Type B pancreatic cell (in vitro differentiated cells): ENCODE measurements around the gene DALRD3. TPM values are rescaled to one million over a fixed set of nuclear protein-coding genes. Genes with fewer than 3 reads are reported as not detected.

Experiments used
- DNase-seq: peaks from one replicate; pipeline ENCODE4 v3.0.0; 2021; ENCODE audit warnings: mixed read lengths; ENCODE audit not compliant: unreplicated experiment; ENCODE audit errors: extremely low spot score
- H3K27ac Mint-ChIP-seq: 2 replicates; pipeline ENCODE4 v1.8.0; 2021; ENCODE audit warnings: mild to moderate bottlenecking, mixed read lengths
- H3K27me3 Mint-ChIP-seq: 2 replicates; pipeline ENCODE4 v1.8.0; 2021; ENCODE audit warnings: mixed read lengths
- H3K36me3 Mint-ChIP-seq: 2 replicates; pipeline ENCODE4 v1.8.0; 2021; ENCODE audit warnings: mixed read lengths
- H3K4me1 Mint-ChIP-seq: one replicate; pipeline ENCODE4 v1.8.0; 2021; ENCODE audit warnings: mixed read lengths; ENCODE audit not compliant: unreplicated experiment
- H3K4me3 Mint-ChIP-seq: 2 replicates; pipeline ENCODE4 v1.8.0; 2021; ENCODE audit warnings: mild to moderate bottlenecking, mixed read lengths
- H3K9me3 Mint-ChIP-seq: 2 replicates; pipeline ENCODE4 v1.8.0; 2021; ENCODE audit warnings: mixed read lengths
- CTCF ChIP-seq: fragments of 200-600 bp; sonication (generic); conservative IDR thresholded peaks from 2 replicates; pipeline ENCODE4 v1.5.0; 2021; ENCODE audit warnings: antibody characterized with exemption, mild to moderate bottlenecking
- total RNA-seq: library from RNA; stranded (reverse); gene quantifications from 2 replicates; pipeline ENCODE4 v1.2.1, GENCODE V29; 2021; ENCODE audit warnings: low replicate concordance

DALRD3 gene
- total RNA-seq, 1 donor from 2014 or later: 36.0 TPM

GRCh38 chr3:49016414-49017228 lies 1.8 kb downstream of the DALRD3 start:
- peaks cover 6% of the 10 kb centered on the region for H3K36me3 Mint-ChIP-seq
- peak overlapping the region; percentile 88 for H3K27ac Mint-ChIP-seq
- no peak for DNase-seq
- no peak for TF ChIP-seq CTCF
- H3K4me1 Mint-ChIP-seq: peaks cover 4% of the 10 kb centered on the region
- no peaks in the 10 kb centered on the region for H3K9me3 Mint-ChIP-seq
- no peaks in the 10 kb centered on the region for H3K27me3 Mint-ChIP-seq
- peak overlapping the region; percentile 92 for H3K4me3 Mint-ChIP-seq

GRCh38 chr3:49015765-49016164 lies 2.6 kb downstream of the DALRD3 start:
- Mint-ChIP-seq H3K36me3 (peaks cover 6% of the 10 kb centered on the region), H3K27me3 (no peaks in the 10 kb centered on the region), H3K9me3 (no peaks in the 10 kb centered on the region), H3K27ac (peak overlapping the region; percentile 62), H3K4me1 (peaks cover 4% of the 10 kb centered on the region), H3K4me3 (peak overlapping the region; percentile 68)
- DNase-seq: no peak
- no peak for TF ChIP-seq CTCF

DNA sequence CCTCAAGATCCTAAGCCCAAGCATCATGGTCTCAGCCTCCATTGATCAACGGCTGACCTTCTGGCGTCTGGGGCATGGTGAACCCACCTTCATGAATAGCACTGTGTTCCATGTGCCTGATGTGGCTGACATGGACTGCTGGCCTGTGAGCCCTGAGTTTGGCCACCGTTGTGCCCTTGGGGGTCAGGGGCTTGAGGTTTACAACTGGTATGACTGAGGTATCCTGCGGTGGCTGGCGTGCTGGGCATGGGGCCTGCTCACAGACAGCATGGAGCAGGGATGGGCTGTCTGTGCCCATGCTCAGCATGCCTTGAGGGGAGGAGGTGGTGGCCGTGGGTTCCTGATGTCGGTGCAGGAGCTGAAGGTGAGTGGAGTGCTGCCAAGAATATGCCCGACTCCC lies 3.3 kb downstream of the DALRD3 start:
- H3K36me3 Mint-ChIP-seq: peaks cover 6% of the 10 kb centered on the region
- no peak for TF ChIP-seq CTCF
- H3K4me1 Mint-ChIP-seq: peaks cover 4% of the 10 kb centered on the region
- no peaks in the 10 kb centered on the region for H3K27me3 Mint-ChIP-seq
- no peaks in the 10 kb centered on the region for H3K9me3 Mint-ChIP-seq
- H3K4me3 Mint-ChIP-seq: peak overlapping the region; percentile 52
- H3K27ac Mint-ChIP-seq: peak overlapping the region; percentile 62
- no peak for DNase-seq

DNA sequence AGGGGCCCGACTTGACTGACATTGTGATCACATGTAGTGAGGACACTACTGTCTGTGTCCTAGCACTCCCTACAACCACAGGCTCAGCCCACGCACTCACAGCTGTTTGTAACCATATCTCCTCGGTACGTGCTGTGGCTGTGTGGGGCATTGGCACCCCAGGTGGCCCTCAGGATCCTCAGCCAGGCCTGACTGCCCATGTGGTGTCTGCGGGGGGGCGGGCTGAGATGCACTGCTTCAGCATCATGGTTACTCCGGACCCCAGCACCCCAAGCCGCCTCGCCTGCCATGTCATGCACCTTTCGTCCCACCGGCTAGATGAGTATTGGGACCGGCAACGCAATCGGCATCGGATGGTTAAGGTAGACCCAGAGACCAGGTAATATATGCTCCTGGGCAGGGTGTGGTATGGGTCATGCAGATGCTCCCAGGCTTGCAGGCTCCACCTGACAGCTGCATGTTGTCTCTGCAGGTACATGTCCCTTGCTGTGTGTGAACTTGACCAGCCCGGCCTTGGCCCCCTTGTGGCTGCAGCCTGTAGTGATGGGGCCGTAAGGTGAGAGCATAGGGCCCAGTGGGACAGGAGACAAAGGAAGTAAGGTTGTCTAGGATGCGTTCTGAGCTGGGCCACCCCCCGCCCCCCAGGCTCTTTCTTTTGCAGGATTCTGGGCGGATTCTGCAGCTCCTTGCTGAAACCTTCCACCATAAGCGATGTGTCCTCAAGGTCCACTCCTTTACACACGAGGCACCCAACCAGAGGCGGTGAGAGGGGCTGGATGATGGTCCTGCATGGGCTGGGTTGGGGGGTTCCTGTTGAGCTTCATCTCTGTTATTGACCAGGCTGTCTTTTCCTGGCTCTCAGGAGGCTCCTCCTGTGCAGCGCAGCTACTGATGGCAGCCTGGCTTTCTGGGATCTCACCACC lies 4.4 kb downstream of the DALRD3 start:
- no peaks in the 10 kb centered on the region for H3K27me3 Mint-ChIP-seq
- H3K36me3 Mint-ChIP-seq: peaks cover 6% of the 10 kb centered on the region
- DNase-seq: no peak
- no peak overlapping the region for H3K4me3 Mint-ChIP-seq
- peak; percentile 74 for TF ChIP-seq CTCF
- peaks cover 8% of the 10 kb centered on the region for H3K4me1 Mint-ChIP-seq
- peak overlapping the region; percentile 53 for H3K27ac Mint-ChIP-seq
- H3K9me3 Mint-ChIP-seq: no peaks in the 10 kb centered on the region

DNA sequence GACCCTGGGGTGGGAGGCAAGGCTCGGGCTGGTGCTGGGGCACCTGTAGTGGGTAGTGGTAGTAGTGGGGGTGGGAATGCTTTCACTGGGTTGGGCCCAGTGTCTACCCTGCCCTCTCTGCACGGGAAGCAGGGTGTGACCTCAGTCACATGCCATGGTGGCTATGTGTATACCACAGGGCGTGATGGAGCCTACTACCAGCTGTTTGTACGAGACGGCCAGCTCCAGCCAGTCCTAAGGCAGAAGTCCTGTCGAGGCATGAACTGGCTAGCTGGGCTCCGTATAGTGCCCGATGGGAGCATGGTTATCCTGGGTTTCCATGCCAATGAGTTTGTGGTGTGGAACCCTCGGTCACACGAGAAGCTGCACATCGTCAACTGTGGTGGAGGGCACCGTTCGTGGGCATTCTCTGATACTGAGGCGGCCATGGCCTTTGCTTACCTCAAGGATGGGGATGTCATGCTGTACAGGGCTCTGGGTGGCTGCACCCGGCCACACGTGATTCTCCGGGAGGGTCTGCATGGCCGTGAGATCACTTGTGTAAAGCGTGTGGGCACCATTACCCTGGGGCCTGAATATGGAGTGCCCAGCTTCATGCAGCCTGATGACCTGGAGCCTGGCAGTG lies 5.2 kb downstream of the DALRD3 start:
- Mint-ChIP-seq H3K36me3 (peaks cover 9% of the 10 kb centered on the region), H3K4me3 (no peak overlapping the region), H3K27me3 (no peaks in the 10 kb centered on the region), H3K27ac (no peak overlapping the region), H3K9me3 (no peaks in the 10 kb centered on the region), H3K4me1 (peaks cover 8% of the 10 kb centered on the region)
- no peak for TF ChIP-seq CTCF
- no peak for DNase-seq
